IPS DF 19.7 (cell line): ENCODE measurements around the gene TRIM26.
A peak's percentile ranks its signal among the peaks of the same experiment; 100 is the strongest.
"Not testable (repeated sequence)": the region's sequence is repeated elsewhere in the genome, so short reads cannot be mapped to it uniquely, and the experiment has no call there.

Experiments used
- DNase-seq: peaks from one replicate; pipeline ENCODE4 v3.0.0-alpha.2; 2013; ENCODE audit warnings: low read depth, low spot score

TRIM26 gene

GRCh38 chr6:30171677-30172471 is 41.3 kb downstream of the TRIM26 start:
- peak; percentile 30 for DNase-seq

GRCh38 chr6:30169658-30170614 is 43.3 kb downstream of the TRIM26 start:
- DNase-seq, result peak; percentile 30

GRCh38 chr6:30168741-30169140 is 44.5 kb downstream of the TRIM26 start:
- no peak for DNase-seq

GRCh38 chr6:30167101-30167500 is 46.1 kb downstream of the TRIM26 start:
- DNase-seq, result no peak

- DNase-seq, result not testable (repeated sequence)
Measured at GRCh38 chr6:30165238-30165637, 48.0 kb downstream of the TRIM26 start.

- DNase-seq, result no peak
Measured at GRCh38 chr6:30164714-30165113, 48.5 kb downstream of the TRIM26 start.

- no peak for DNase-seq
Measured at GRCh38 chr6:30163918-30164654, 49.1 kb downstream of the TRIM26 start.

GRCh38 chr6:30163090-30163917 is 49.9 kb downstream of the TRIM26 start, which contains the start of gene TRIM15:
TRIM15 (plus strand) TSS chr6:30163546; CDS start chr6:30163685, 139 bp downstream.
- DNase-seq, result peak; percentile 12

GRCh38 chr6:30162265-30163089 is 50.7 kb downstream of the TRIM26 start:
- no peak for DNase-seq

GRCh38 chr6:30160785-30161531 is 52.2 kb downstream of the TRIM26 start, which contains the start of gene TRIM10:
TRIM10 (minus strand) TSS chr6:30161211; CDS start chr6:30160858, 353 bp downstream.
- DNase-seq, result no peak

GRCh38 chr6:30160008-30160784 is 53.0 kb downstream of the TRIM26 start:
- DNase-seq, result no peak

GRCh38 chr6:30158475-30159040 is 54.6 kb downstream of the TRIM26 start:
- no peak for DNase-seq

- DNase-seq, result no peak
Measured at GRCh38 chr6:30157999-30158398, 55.2 kb downstream of the TRIM26 start.

- no peak for DNase-seq
Measured at GRCh38 chr6:30157581-30157980, 55.6 kb downstream of the TRIM26 start.

- DNase-seq, result no peak
Measured at GRCh38 chr6:30156774-30157173, 56.4 kb downstream of the TRIM26 start.

- DNase-seq, result no peak
Measured at GRCh38 chr6:30156262-30156599, 57.0 kb downstream of the TRIM26 start.

GRCh38 chr6:30155520-30156261 is 57.5 kb downstream of the TRIM26 start:
- DNase-seq, result no peak
